Stimulated activated CD8-positive, alpha-beta memory T cell treated with anti-CD3 and anti-CD28 coated beads, Interleukin-15, amount 100 ng/mL, for 1 hour (primary cell): ENCODE measurements around the gene SNAP91.
"Not testable (repeated sequence)": the region's sequence is repeated elsewhere in the genome, so short reads cannot be mapped to it uniquely, and the experiment has no call there.

ENCODE experiments used
- DNase-seq: peaks from one replicate; pipeline ENCODE4 v3.0.0-alpha.2; 2020; ENCODE audit warnings: low read depth

Gene SNAP91

GRCh38 chr6:83633149-83633548, 75.8 kb downstream of the SNAP91 start:
- no peak for DNase-seq

GRCh38 chr6:83629908-83630307, 79.0 kb downstream of the SNAP91 start:
- DNase-seq: not testable (repeated sequence)

GRCh38 chr6:83615025-83615999, 93.6 kb downstream of the SNAP91 start:
- no peak for DNase-seq

GRCh38 chr6:83613378-83613777, 95.5 kb downstream of the SNAP91 start:
- DNase-seq: no peak

GRCh38 chr6:83609248-83609647, 99.7 kb downstream of the SNAP91 start:
- no peak for DNase-seq

- DNase-seq: no peak
These were observed 103.4 kb downstream of the SNAP91 start for GRCh38 chr6:83605517-83605916.

GRCh38 chr6:83603551-83603950, 105.3 kb downstream of the SNAP91 start:
- DNase-seq: no peak

GRCh38 chr6:83601119-83601518, 107.8 kb downstream of the SNAP91 start:
- DNase-seq: no peak

GRCh38 chr6:83600459-83600858, 108.4 kb downstream of the SNAP91 start:
- no peak for DNase-seq

GRCh38 chr6:83597511-83597910, 111.4 kb downstream of the SNAP91 start:
- DNase-seq: no peak

GRCh38 chr6:83597051-83597450, 111.8 kb downstream of the SNAP91 start:
- no peak for DNase-seq

- DNase-seq: no peak
These were observed 114.0 kb downstream of the SNAP91 start for GRCh38 chr6:83594941-83595340.

- no peak for DNase-seq
These were observed 115.5 kb downstream of the SNAP91 start for GRCh38 chr6:83593395-83593785.

- no peak for DNase-seq
These were observed 116.0 kb downstream of the SNAP91 start for GRCh38 chr6:83592770-83593394.

- no peak for DNase-seq
These were observed 118.5 kb downstream of the SNAP91 start for GRCh38 chr6:83590416-83590815.

GRCh38 chr6:83589076-83589475, 119.8 kb downstream of the SNAP91 start:
- no peak for DNase-seq

- no peak for DNase-seq
These were observed 130.8 kb downstream of the SNAP91 start for GRCh38 chr6:83578057-83578456.

GRCh38 chr6:83574783-83575182, 134.1 kb downstream of the SNAP91 start:
- DNase-seq: no peak

- not testable (repeated sequence) for DNase-seq
These were observed 137.2 kb downstream of the SNAP91 start for GRCh38 chr6:83571663-83572185.

GRCh38 chr6:83558975-83559374, 149.9 kb downstream of the SNAP91 start:
- DNase-seq: no peak

- no peak for DNase-seq
These were observed 152.0 kb downstream of the SNAP91 start for GRCh38 chr6:83556871-83557270.

GRCh38 chr6:83551748-83552147, 157.2 kb downstream of the SNAP91 start:
- DNase-seq: not testable (repeated sequence)

- not testable (repeated sequence) for DNase-seq
These were observed 158.4 kb downstream of the SNAP91 start for GRCh38 chr6:83550482-83550881.
